KMS-11 (cell line): Measurements from ENCODE around the gene EVL.

Experiments used
- H2AFZ ChIP-seq: fragments of 200-600 bp; sonication (generic); 2 replicates; pipeline ENCODE4 v1.6.1; 2016; ENCODE audit warnings: antibody characterized with exemption, mixed run types, low read depth
- H3K27ac ChIP-seq: fragments of 200-600 bp; sonication (generic); 2 replicates; pipeline ENCODE4 v1.6.1; 2016; ENCODE audit warnings: mild to moderate bottlenecking, mixed run types
- H3K27me3 ChIP-seq: fragments of 200-600 bp; sonication (generic); 2 replicates; pipeline ENCODE4 v1.6.1; 2017; ENCODE audit warnings: mild to moderate bottlenecking, low read depth, mixed run types, moderate library complexity; ENCODE audit not compliant: insufficient read depth
- H3K36me3 ChIP-seq: fragments of 200-600 bp; sonication (generic); 2 replicates; pipeline ENCODE4 v1.6.1; 2017; ENCODE audit warnings: mild to moderate bottlenecking, mixed run types; ENCODE audit not compliant: insufficient read depth
- H3K4me1 ChIP-seq: fragments of 200-600 bp; sonication (generic); 2 replicates; pipeline ENCODE4 v1.6.1; 2016; ENCODE audit warnings: mild to moderate bottlenecking, low read depth, mixed run types; ENCODE audit not compliant: poor library complexity, severe bottlenecking
- H3K4me2 ChIP-seq: fragments of 200-600 bp; sonication (generic); 2 replicates; pipeline ENCODE4 v1.7.0; 2016; ENCODE audit warnings: mild to moderate bottlenecking, mixed run types
- H3K4me3 ChIP-seq: fragments of 200-600 bp; sonication (generic); IDR thresholded peaks from 2 replicates; pipeline ENCODE4 v1.6.1; 2017; ENCODE audit warnings: low read depth, low read length, mixed read lengths; ENCODE audit not compliant: insufficient read depth
- H3K79me2 ChIP-seq: fragments of 200-600 bp; sonication (generic); 2 replicates; pipeline ENCODE4 v1.6.1; 2016; ENCODE audit warnings: low read depth, mixed run types; ENCODE audit not compliant: insufficient read depth
- H3K9ac ChIP-seq: fragments of 200-600 bp; sonication (generic); 2 replicates; pipeline ENCODE4 v1.6.1; 2016; ENCODE audit warnings: mild to moderate bottlenecking, mixed run types
- H4K20me1 ChIP-seq: fragments of 200-600 bp; sonication (generic); 2 replicates; pipeline ENCODE4 v1.6.1; 2016; ENCODE audit warnings: mild to moderate bottlenecking, mixed run types; ENCODE audit not compliant: insufficient read depth
- CTCF ChIP-seq: fragments of 200-600 bp; sonication (generic); conservative IDR thresholded peaks from 2 replicates; pipeline ENCODE4 v1.6.1; 2017; ENCODE audit warnings: low read depth, mild to moderate bottlenecking, antibody characterized with exemption, low read length, moderate library complexity, mixed read lengths

The EVL gene

GRCh38 chr14:100150932-100151587 lies 85.8 kb downstream of the EVL start:
- Histone ChIP-seq H3K4me2 (no peak overlapping the region), H3K27ac (no peak overlapping the region), H3K4me1 (no peaks in the 10 kb centered on the region)

GRCh38 chr14:100152091-100152490 lies 86.9 kb downstream of the EVL start:
- no peaks in the 10 kb centered on the region for H3K4me1 ChIP-seq
- no peak overlapping the region for H3K9ac ChIP-seq
- TF ChIP-seq CTCF: no peak
- no peaks in the 10 kb centered on the region for H3K36me3 ChIP-seq
- H4K20me1 ChIP-seq: no peaks in the 10 kb centered on the region
- no peak overlapping the region for H3K27ac ChIP-seq
- H3K4me3 ChIP-seq: no peak overlapping the region
- H2AFZ ChIP-seq: no peak overlapping the region
- no peak overlapping the region for H3K4me2 ChIP-seq
- no peaks in the 10 kb centered on the region for H3K79me2 ChIP-seq
- no peaks in the 10 kb centered on the region for H3K27me3 ChIP-seq

More at GRCh38 chr14:100150932-100151587, 85.8 kb downstream of the EVL start:
- no peak overlapping the region for H3K9ac ChIP-seq
- no peaks in the 10 kb centered on the region for H3K36me3 ChIP-seq
- no peaks in the 10 kb centered on the region for H3K79me2 ChIP-seq
- no peak for TF ChIP-seq CTCF
- no peak overlapping the region for H3K4me3 ChIP-seq
- H4K20me1 ChIP-seq: no peaks in the 10 kb centered on the region
- H3K27me3 ChIP-seq: no peaks in the 10 kb centered on the region
- H2AFZ ChIP-seq: no peak overlapping the region

- Histone ChIP-seq H3K27me3 (no peaks in the 10 kb centered on the region; the same call in 1 of the 2 replicates), H3K9ac (no peak overlapping the region), H3K36me3 (no peaks in the 10 kb centered on the region), H3K79me2 (no peaks in the 10 kb centered on the region), H3K27ac (no peak overlapping the region), H4K20me1 (no peaks in the 10 kb centered on the region), H3K4me1 (no peaks in the 10 kb centered on the region), H2AFZ (no peak overlapping the region), H3K4me3 (no peak overlapping the region), H3K4me2 (no peak overlapping the region)
- no peak for TF ChIP-seq CTCF
These were observed 88.3 kb downstream of the EVL start for GRCh38 chr14:100153560-100153959.

- Histone ChIP-seq H3K4me3 (no peak overlapping the region), H3K9ac (no peak overlapping the region), H2AFZ (no peak overlapping the region), H3K27me3 (peaks cover 4% of the 10 kb centered on the region; the same call in 1 of the 2 replicates), H3K36me3 (no peaks in the 10 kb centered on the region), H4K20me1 (no peaks in the 10 kb centered on the region), H3K4me2 (no peak overlapping the region), H3K27ac (no peak overlapping the region), H3K79me2 (no peaks in the 10 kb centered on the region), H3K4me1 (no peaks in the 10 kb centered on the region)
- peak; percentile 79 for TF ChIP-seq CTCF
These were observed 89.9 kb downstream of the EVL start for GRCh38 chr14:100155049-100155621.
